ENCODE results near the gene POLDIP3. TPM values are rescaled to one million over a fixed set of nuclear protein-coding genes. Genes with fewer than 3 reads are reported as not detected.

The POLDIP3 gene
- total RNA-seq, 6 experiments from 2014 or later, result 54.2 to 63.7 (median 58.1) TPM

GRCh38 chr22:42624551-42625106 lies 9.9 kb upstream of the POLDIP3 start:
- peaks cover 3% of the 10 kb centered on the region; the same call in 1 of the 2 replicates for H3K27me3 Mint-ChIP-seq (ENCODE audit: insufficient read depth)
- no peak overlapping the region for H3K27ac Mint-ChIP-seq
- no peak for DNase-seq
- peaks cover 15% of the 10 kb centered on the region; the same call in 1 of the 2 replicates for H3K36me3 Mint-ChIP-seq (ENCODE audit: low read depth)
- peaks cover 27% of the 10 kb centered on the region for H3K4me1 Mint-ChIP-seq (ENCODE audit: low read depth)
- H3K4me3 Mint-ChIP-seq, result no peak overlapping the region
- no peak for TF ChIP-seq CTCF (IDR thresholded peaks at IDR 0.05)
- no peaks in the 10 kb centered on the region for H3K9me3 Mint-ChIP-seq

GRCh38 chr22:42623756-42624441 lies 9.2 kb upstream of the POLDIP3 start:
- H3K9me3 Mint-ChIP-seq, result no peaks in the 10 kb centered on the region
- DNase-seq, result no peak
- no peak overlapping the region for H3K27ac Mint-ChIP-seq

DNA sequence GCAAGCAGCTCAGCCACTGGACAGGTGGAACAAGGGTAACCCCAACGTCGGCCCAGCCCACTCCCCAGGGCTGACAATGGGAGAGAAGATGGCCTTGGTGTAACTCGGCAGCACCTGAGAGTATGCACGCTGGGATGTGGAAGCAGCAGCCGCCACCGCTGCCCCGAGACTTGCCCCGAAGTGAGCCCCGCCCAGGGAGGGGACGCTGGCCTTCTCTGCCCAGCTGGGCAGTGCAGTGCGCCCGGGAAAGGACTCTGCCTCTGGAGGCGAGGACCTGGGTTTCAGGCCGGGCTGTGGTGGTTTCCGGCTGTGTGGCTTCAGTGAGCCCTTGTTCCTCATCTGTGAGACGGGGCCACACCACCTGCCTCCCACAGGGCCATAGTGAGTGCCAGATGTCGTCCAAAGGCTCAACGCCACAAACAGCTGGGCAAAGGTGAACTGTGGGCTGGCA lies 8.6 kb upstream of the POLDIP3 start:
- no peak for DNase-seq
- H3K9me3 Mint-ChIP-seq, result no peaks in the 10 kb centered on the region
- H3K27me3 Mint-ChIP-seq (ENCODE audit: insufficient read depth), result peaks cover 5% of the 10 kb centered on the region; the same call in 1 of the 2 replicates
- H3K36me3 Mint-ChIP-seq (ENCODE audit: low read depth), result peaks cover 13% of the 10 kb centered on the region; the same call in 1 of the 2 replicates
- H3K4me3 Mint-ChIP-seq, result no peak overlapping the region
- H3K4me1 Mint-ChIP-seq (ENCODE audit: low read depth), result peaks cover 27% of the 10 kb centered on the region
- no peak overlapping the region for H3K27ac Mint-ChIP-seq
- no peak for TF ChIP-seq CTCF (IDR thresholded peaks at IDR 0.05)

More at GRCh38 chr22:42623756-42624441, 9.2 kb upstream of the POLDIP3 start:
- Mint-ChIP-seq H3K27me3 (ENCODE audit: insufficient read depth) (peaks cover 3% of the 10 kb centered on the region; the same call in 1 of the 2 replicates), H3K36me3 (ENCODE audit: low read depth) (peaks cover 15% of the 10 kb centered on the region; the same call in 1 of the 2 replicates), H3K4me3 (no peak overlapping the region), H3K4me1 (ENCODE audit: low read depth) (peaks cover 27% of the 10 kb centered on the region)
- no peak for TF ChIP-seq CTCF (IDR thresholded peaks at IDR 0.05)

DNA sequence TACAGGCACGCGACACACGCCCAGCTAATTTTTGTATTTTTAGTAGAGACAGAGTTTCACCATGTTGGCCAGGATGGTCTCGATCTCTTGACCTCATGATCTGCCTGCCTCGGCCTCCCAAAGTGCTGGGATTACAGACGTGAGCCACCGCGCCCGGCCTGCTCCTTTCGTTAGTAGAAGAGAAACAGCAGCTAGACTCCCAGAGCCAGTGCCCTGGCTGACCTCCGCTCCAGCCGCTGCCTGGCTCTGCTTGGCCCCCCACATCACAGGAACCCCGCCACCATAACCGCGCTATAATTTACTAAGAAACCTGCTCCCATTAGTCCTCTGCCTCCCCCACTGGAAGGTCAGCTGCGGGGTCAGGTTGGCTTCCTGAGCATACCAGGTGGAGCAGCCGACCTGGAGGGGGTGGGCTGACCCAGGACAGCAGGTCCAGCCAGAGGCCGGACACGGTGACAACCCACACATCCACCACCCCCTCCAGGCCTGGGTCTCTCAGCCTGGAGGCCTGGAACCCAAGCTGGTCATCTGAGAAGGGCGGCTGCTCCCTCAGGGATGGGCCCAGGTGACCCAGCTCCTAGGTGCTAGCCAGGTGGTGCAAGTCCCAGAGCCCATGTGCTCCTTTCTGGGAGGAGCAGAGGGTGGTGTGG lies 7.5 kb upstream of the POLDIP3 start:
- Mint-ChIP-seq H3K27ac (peak overlapping the region; percentile 85), H3K4me1 (ENCODE audit: low read depth) (peaks cover 35% of the 10 kb centered on the region), H3K36me3 (ENCODE audit: low read depth) (peaks cover 10% of the 10 kb centered on the region; the same call in 1 of the 2 replicates), H3K27me3 (ENCODE audit: insufficient read depth) (peaks cover 9% of the 10 kb centered on the region), H3K4me3 (peak overlapping the region; percentile 68), H3K9me3 (no peaks in the 10 kb centered on the region)
- no peak for DNase-seq
- TF ChIP-seq CTCF (IDR thresholded peaks at IDR 0.05), result no peak

DNA sequence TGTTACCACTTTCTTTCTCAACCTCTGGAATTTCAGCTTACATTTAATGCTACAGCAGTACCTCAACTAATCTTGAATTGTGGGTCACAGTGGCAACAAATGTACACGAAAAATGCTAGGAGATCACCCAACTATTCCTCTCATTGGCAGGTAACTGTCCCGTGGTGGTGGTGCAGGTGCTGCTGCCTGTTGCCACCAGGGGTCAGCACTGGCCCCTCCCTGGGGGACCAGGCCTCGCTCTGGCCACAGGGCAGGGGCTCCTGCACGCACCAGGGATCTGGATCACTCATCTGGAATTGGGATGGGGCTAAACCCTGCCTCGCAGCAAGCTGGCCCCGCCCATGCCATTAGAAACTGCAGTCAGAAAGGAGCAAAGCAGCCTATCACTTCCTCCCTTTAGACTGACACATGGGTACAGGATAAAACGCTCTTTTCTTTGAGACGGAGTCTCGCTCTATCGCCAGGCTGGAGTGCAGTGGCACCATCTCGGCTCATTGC lies 6.9 kb upstream of the POLDIP3 start:
- peaks cover 8% of the 10 kb centered on the region; the same call in 1 of the 2 replicates for H3K36me3 Mint-ChIP-seq (ENCODE audit: low read depth)
- peak overlapping the region; percentile 68 for H3K4me3 Mint-ChIP-seq
- TF ChIP-seq CTCF (IDR thresholded peaks at IDR 0.05), result peak; percentile 95
- H3K4me1 Mint-ChIP-seq (ENCODE audit: low read depth), result peaks cover 35% of the 10 kb centered on the region
- H3K27ac Mint-ChIP-seq, result peak overlapping the region; percentile 85
- DNase-seq, result peak; percentile 68
- H3K9me3 Mint-ChIP-seq, result no peaks in the 10 kb centered on the region
- H3K27me3 Mint-ChIP-seq (ENCODE audit: insufficient read depth), result peaks cover 9% of the 10 kb centered on the region

Measured in HFFc6 (cell line).